NOMO-1 (cell line): ENCODE results near the gene RBKS.

Experiments
- DNase-seq, 2 experiments: peaks; one replicate each; lab custom pipeline; 2025; ENCODE audit not compliant: unreplicated experiment in 2 of 2; lab: John Stamatoyannopoulos, UW

The RBKS gene

DNA sequence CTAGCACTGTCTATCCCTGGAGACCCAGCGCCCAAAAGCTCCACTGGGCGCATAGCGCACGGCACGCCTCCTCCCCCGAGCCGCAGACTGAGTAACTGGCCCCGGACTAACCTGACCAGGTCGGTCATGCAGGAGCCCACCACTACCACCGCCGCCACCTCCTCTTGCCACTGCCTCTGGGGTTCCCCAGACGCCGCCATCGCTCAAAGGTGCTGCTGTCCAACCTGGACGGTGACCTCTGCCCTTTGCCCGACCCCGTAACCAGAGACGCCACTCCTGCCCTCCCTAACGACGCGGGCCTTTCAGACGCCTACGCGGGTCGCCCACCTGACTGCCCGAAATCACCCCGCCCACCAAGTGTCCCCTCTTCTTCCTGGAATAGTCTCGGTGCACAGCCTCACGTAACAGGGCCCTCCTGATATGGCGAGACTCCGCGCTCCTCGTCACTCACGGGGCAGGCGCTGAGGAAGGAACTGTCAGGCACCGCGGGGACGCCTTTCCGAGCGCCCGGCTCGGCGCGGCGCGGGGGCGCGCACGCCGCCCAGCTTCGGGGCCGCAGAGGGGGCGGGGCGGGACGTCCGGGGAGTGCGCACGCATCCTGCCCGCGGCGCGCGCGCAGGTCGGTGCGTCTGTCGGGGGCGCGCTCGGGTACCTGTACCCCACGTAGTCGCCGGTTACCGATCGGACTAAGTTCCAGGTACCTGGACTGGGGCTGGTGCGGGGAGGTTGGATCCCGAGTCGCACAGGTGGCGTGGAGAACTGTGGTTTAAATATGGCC lies at the start of gene RBKS, which contains the start of gene BABAM2:
Gene RBKS (minus strand): TSS at position 242 of the 778 bp plus-strand sequence. CDS start 42 bp downstream, at position 200.
Gene BABAM2 (plus strand): TSS at position 584 of the 778 bp plus-strand sequence. CDS start 3,828 bp downstream, outside the sequence.
- peak; percentile 84 to 91 for DNase-seq

DNA sequence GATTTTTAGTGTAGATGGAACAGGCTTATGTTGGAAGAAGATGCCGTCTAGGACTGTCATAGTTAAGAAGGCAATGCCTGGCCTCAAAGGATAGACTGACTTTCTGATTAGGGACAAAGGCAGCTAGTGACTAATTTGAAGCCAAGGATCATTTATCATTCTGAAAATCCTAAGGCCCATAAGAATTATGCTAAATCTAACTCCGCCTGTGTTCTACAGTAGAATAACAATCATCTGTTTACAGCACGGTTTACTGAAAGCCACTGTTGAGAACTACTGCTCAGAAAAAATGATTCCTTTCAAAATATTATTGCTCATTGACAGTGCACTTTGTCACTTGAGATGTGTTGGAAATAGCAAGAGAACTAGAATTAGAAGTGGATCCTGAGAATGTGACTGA lies 44.8 kb upstream of the RBKS start:
- no peak for DNase-seq

GRCh38 chr2:27932396-27932795 lies 42.2 kb upstream of the RBKS start:
- no peak for DNase-seq

DNA sequence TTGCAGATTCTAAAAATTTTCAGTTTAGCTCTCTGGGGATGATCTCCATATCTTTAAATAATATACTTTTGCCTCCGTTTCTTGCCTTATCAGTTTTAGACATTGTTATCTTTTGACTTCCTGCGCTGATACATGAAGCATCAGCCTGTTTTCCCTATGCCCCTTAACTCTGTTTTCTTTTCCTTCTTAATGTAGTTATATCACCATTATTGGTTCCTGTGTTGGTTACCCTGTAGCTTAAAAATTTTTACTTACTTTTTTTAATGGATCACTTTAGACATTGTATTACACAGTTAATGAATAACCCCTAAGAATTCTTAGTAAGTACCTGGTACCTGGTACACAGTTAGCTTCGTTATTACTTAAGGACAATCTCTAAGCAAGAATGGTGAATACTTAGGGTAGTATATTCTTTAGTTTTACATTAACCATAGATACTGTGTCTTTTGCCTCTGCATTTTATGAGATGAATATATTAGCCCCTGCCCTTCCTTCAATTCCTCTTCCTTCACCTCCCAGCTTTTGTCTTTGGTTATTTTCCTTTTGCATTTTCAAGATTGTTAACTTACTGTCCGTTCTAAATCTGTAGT lies 41.3 kb upstream of the RBKS start:
- no peak for DNase-seq

- no peak for DNase-seq
Observed at GRCh38 chr2:27929916-27930486, 39.8 kb upstream of the RBKS start.

- no peak for DNase-seq
Observed at GRCh38 chr2:27925766-27926472, 35.7 kb upstream of the RBKS start.

- DNase-seq: no peak
Observed at GRCh38 chr2:27922842-27923241, 32.7 kb upstream of the RBKS start.

GRCh38 chr2:27921880-27922547 lies 31.8 kb upstream of the RBKS start:
- DNase-seq: no peak

- DNase-seq: no peak
Observed at GRCh38 chr2:27921424-27921823, 31.2 kb upstream of the RBKS start.

DNA sequence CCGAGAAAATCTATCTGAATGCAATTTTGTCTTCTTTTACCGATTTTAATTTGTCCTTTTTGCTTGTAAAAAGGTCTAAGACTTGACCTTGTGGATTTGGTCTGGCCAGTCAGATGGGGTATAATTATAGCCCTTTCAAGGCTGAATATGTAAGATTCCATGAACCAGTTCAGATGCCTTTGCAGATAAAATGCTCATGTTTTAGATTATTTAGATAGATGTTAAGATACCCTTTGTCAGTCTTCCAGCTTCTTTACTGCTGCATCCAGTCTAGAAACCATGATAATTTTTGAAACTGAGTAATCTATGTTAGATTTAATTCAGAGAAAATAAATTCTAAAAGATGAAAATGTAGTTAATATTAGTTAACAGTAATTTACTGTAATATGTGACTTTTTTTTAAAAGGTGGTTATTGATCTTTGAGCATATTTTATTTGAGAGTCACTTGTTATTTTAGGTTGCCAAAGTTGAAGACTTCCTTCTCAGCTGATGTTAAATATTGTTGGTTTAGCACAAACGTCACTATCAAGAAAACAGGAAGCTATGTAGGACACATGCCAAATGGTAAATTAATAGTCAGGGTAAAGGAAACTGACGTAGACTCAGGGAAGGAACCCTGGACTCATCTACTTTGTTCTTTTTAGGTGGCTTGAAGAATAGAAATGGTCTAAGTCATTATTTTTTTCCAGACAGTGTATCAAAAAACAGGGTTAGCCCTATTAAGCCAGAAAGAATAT lies 30.1 kb upstream of the RBKS start:
- peak; percentile 64 to 85 for DNase-seq

DNA sequence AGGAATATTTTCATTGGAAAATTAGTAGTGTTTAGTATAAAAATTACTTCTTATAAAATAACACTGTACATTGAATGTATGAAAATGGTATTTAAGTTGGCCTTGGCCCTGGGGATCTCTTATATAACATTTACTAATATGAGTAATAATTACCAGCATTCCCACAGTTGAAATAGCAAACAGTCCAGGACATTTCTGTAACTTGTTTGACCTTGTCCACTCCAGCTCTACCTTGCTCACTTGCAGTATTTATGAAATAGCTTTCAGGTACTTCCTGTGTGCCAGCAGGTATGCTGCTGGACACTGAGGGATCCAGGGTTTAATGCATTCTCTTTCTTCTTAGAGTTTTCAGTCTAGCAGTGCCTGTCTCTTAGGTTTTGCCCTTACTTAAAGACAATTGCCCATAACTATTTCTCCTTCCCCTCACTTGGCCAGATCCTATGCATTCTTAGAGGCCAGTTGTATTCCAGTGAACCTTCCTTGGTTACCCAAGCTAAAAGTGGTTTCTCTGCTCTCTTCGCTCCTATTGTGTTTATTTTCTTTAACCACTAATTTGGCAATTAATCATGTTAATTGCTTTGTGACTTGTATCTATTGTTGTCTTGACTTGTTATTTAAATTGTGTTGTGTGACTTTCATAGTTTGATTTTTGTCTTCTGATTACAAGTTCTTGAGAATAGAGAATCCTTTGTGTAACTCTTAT lies 26.3 kb upstream of the RBKS start:
- no peak for DNase-seq

DNA sequence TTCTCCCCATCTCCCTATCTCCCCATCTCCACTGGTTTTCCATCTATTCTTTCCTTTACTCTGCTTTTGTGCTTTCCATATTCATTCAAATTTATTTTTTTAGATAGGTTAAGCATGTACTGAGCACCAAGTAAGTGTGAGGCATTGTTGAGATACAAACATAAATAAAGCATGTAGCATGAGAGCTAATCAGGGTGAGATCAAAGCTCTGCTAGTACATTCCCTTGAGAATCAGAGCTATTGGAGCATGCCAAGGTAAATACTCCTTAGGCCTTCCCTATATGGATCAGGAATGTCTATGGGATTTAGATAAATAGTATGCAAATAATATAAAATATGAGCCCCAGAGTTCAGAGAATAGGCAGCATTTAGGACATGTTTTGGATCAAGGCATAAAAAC lies 25.7 kb upstream of the RBKS start:
- DNase-seq: no peak

DNA sequence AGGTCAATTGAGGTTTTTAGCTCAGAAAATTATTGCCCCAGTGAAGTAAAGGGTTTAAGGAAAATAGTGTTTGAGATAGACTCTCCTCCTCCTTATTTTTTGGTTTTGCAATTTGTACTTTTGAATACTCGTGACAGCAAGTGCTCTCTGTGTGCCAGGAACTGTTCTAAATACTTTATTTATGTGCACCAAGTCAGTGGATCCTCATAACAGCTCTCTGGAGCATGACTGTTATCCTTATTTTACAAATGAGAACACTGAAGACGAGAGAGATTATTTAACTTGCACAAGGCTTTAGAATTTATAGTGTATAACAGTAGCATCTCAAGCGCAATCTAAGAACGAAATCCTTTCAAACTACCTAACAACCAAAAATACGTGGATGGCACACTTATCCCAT lies 25.0 kb upstream of the RBKS start:
- DNase-seq: no peak

DNA sequence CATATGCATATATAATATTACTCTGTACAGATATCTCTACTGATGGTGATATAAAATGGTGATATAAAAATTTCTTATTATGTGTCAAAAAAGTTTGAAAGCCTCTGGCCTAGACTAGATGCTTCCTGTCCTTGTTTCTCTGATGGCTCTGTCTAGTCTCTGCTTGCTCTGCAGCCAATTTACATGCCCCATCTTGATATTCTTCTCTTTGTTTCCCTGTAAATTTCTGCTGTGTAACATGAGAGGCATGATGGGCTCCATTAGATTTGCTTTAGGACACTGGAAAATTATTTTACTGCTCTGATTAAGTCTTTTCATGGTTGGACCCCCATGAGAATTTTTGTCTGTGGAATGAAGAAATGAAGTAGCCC lies 24.6 kb upstream of the RBKS start:
- DNase-seq: no peak

GRCh38 chr2:27914041-27914804 lies 24.0 kb upstream of the RBKS start:
- DNase-seq: peak in 1 of 2 experiments; percentile 25

DNA sequence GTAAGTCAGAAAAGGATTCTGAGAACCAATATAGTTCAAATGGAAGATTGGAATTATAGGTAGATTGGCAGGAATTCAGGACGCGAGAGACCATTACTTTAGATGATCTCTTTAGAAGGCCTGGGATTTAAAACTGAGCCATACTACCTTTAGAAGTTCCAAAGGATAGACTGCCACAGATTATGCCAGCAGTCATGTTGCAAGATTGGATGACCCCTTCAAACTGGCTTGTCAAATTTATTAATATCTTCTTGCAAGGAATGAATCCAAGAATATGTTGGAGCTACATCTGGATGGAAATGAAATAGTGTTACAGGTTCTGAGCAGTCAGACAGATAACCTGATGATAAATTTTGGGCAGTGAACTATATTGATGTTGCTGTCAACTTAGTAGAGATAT lies 22.3 kb upstream of the RBKS start:
- DNase-seq: no peak

DNA sequence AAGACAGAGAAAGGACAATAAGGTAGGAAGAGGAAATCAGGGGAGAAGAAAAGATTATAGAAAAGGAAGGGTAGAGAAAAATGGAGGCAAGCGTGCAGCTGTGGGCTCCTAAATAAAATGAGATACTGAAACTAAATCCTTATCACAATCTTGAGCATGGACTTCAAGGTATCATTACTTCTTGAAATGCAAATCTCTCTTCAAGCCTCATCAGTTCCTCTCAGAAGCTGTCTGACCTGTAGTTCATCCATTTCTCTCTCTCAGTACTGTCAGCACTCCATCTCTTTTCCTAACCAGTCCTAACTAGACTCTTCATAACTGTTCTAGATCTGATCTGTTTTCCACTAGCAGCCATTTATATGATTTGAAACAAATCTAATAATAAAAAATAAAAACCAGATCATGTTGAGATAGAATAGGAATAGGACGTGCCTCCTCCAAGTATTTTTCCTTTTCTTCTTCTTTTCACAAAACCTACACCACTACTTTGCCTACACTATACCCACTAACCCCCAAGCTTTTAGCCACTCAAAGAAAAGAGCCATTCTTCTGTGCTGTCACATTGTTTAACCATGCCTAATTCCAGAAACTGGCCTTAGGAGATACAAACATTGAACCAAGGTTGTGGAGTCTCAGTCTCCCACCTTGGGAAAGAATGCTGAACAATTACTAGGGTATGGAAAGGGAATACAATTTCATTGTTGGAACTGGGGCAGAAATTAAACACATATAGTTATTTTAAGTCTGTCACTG lies 21.4 kb upstream of the RBKS start:
- no peak for DNase-seq

DNA sequence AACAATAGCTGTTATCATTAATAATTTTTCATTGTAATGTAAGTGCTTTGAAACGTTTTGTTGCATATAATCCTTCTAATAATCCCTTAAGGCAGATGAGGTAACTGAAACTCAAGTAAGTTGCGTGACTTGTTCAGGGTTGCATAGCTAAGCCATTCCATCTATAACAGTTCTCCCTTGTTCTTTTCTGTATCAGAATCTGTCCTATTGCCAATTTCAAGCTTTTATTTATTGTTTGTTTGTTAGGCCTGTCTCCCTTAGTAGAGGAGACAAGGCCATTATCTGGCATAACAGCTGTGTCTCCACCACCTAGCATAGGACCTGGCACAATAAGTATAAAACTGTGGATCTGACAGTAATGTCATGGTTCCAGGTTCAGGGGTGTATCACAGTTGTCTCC lies 19.7 kb upstream of the RBKS start:
- no peak for DNase-seq
